ENCODE measurements around the gene ETFA. TPM values are rescaled to one million over a fixed set of nuclear protein-coding genes. Genes with fewer than 3 reads are reported as not detected.
"Not testable (repeated sequence)": the region's sequence is repeated elsewhere in the genome, so short reads cannot be mapped to it uniquely, and the experiment has no call there.

The ETFA gene
- total RNA-seq, 3 donors from 2014 or later, result 172 to 286 (median 213) TPM

DNA sequence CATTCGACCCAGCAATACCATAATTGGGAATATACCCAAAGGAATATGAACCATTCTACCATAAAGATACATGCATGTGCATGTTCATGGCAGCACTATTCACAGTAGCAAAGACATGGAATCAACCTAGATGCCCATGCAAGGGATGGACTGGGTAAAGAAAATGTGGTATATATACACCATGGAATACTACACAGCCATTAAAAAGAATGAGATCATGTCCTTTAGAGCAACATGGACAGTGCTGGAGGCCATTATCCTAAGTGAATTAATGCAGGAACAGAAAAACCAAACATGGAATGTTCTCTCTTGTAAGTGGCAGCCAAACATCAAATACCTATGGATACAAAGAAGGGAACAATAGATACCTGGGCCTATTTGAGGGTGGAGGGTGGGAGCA lies 7.4 kb downstream of the ETFA start:
- Histone ChIP-seq H3K9me3 (no peaks in the 10 kb centered on the region), H3K36me3 (ENCODE audit: low read depth) (no peaks in the 10 kb centered on the region), H3K4me1 (ENCODE audit: low read depth) (no peaks in the 10 kb centered on the region), H3K4me3 (no peak overlapping the region)
- ATAC-seq (no peak), DNase-seq (no peak)
- TF ChIP-seq, protein P1, sequence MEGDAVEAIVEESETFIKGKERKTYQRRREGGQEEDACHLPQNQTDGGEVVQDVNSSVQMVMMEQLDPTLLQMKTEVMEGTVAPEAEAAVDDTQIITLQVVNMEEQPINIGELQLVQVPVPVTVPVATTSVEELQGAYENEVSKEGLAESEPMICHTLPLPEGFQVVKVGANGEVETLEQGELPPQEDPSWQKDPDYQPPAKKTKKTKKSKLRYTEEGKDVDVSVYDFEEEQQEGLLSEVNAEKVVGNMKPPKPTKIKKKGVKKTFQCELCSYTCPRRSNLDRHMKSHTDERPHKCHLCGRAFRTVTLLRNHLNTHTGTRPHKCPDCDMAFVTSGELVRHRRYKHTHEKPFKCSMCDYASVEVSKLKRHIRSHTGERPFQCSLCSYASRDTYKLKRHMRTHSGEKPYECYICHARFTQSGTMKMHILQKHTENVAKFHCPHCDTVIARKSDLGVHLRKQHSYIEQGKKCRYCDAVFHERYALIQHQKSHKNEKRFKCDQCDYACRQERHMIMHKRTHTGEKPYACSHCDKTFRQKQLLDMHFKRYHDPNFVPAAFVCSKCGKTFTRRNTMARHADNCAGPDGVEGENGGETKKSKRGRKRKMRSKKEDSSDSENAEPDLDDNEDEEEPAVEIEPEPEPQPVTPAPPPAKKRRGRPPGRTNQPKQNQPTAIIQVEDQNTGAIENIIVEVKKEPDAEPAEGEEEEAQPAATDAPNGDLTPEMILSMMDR (IDR thresholded peaks at IDR 0.05), result no peak
- intact Hi-C loops (cut with DNase I, micrococcal nuclease), result no loop called here

DNA sequence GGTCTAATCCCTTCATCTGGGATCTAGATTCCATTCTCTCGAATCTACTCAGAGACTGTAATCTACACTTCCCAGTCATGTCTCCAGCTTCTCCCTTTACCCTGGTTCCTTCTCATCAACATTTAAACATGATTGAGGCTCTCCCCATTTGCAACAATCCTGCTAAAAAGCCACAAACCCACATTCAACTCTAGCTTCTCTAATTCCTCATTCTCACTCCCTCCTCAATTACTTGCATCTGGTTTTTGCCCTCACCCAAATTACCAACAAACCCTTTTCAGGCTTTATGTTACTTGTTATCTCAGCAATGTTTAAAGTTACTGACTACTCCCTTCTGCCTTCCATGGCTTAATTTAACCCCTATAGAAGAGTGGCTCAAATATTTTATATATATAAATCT lies 11.5 kb downstream of the ETFA start:
- TF ChIP-seq, protein P1 (IDR thresholded peaks at IDR 0.05), result no peak
- no peaks in the 10 kb centered on the region for H3K36me3 ChIP-seq (ENCODE audit: low read depth)
- no peaks in the 10 kb centered on the region for H3K9me3 ChIP-seq
- H3K4me1 ChIP-seq (ENCODE audit: low read depth), result no peaks in the 10 kb centered on the region
- no peak for ATAC-seq
- DNase-seq, result no peak
- intact Hi-C loops (cut with DNase I, micrococcal nuclease), result no loop called here
- no peak overlapping the region for H3K4me3 ChIP-seq

- intact Hi-C loops (cut with DNase I, micrococcal nuclease), result no loop called here
- ATAC-seq, result peak; percentile 93
Observed at GRCh38 chr15:76298986-76299385, 12.3 kb downstream of the ETFA start.

GRCh38 chr15:76297951-76298350 lies 13.3 kb downstream of the ETFA start:
- H3K4me3 ChIP-seq; H3K4me1 ChIP-seq (ENCODE audit: low read depth); ATAC-seq; DNase-seq; H3K36me3 ChIP-seq (ENCODE audit: low read depth); H3K9me3 ChIP-seq; intact Hi-C loops (cut with DNase I, micrococcal nuclease): not testable (repeated sequence)

More at GRCh38 chr15:76298986-76299385, 12.3 kb downstream of the ETFA start:
- no peaks in the 10 kb centered on the region for H3K36me3 ChIP-seq (ENCODE audit: low read depth)
- no peak overlapping the region for H3K4me3 ChIP-seq
- TF ChIP-seq, protein P1 (IDR thresholded peaks at IDR 0.05), result no peak
- DNase-seq, result no peak
- H3K4me1 ChIP-seq (ENCODE audit: low read depth), result no peaks in the 10 kb centered on the region
- no peaks in the 10 kb centered on the region for H3K9me3 ChIP-seq

DNA sequence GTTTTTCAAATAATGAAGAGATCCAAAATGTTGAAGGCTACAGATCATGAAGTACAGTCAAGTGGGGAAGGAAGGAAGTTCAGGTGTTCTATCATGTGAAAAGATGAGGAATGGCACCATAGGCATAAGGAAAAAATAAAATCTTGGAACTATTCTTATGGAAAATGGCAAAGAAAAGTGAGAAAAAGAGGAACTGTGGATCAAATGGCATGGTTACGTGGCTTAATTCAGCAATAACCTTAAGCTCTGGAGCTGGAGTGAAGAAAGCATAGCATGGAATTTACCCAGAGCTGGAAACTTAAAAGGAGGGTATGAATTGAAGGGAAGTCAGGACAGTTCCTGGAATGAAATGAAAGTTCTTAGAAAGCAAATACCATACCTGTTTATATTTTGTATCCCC lies 14.4 kb downstream of the ETFA start:
- TF ChIP-seq, protein P1 (IDR thresholded peaks at IDR 0.05), result no peak
- no peak for ATAC-seq
- DNase-seq, result no peak

DNA sequence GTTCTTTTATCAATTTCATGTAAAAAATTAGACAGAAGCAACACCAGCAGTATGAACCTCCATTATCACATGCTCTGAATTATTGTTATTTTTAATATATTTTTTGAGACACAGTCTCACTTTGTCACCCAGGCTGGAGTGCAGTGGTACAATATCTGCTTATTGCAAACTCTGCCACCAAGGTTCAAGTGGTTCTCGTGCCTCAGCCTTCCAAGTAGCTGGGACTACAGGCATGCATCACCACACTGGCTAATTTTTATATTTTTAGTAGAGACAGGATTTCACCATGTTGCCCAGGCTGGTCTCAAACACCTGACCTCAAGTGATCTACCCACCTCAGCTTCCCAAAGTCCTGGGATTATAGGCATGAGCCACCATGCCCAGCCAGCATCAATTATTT lies 16.8 kb downstream of the ETFA start:
- ATAC-seq; DNase-seq; intact Hi-C loops (cut with DNase I, micrococcal nuclease): not testable (repeated sequence)

More for the DNA sequence above, 14.4 kb downstream of the ETFA start:
- Histone ChIP-seq H3K4me3 (no peak overlapping the region), H3K36me3 (ENCODE audit: low read depth) (no peaks in the 10 kb centered on the region), H3K4me1 (ENCODE audit: low read depth) (no peaks in the 10 kb centered on the region), H3K9me3 (no peaks in the 10 kb centered on the region)
- intact Hi-C loops (cut with DNase I, micrococcal nuclease), result no loop called here

GRCh38 chr15:76293361-76293760 lies 17.9 kb downstream of the ETFA start:
- H3K4me1 ChIP-seq (ENCODE audit: low read depth), result no peaks in the 10 kb centered on the region
- TF ChIP-seq, protein P1 (IDR thresholded peaks at IDR 0.05), result no peak
- intact Hi-C loops (cut with DNase I, micrococcal nuclease), result no loop called here
- ATAC-seq (no peak), DNase-seq (no peak)
- no peaks in the 10 kb centered on the region for H3K9me3 ChIP-seq
- H3K36me3 ChIP-seq (ENCODE audit: low read depth), result no peaks in the 10 kb centered on the region
- no peak overlapping the region for H3K4me3 ChIP-seq

More for the DNA sequence above, 16.8 kb downstream of the ETFA start:
- not testable (repeated sequence) for H3K4me1 ChIP-seq (ENCODE audit: low read depth); H3K9me3 ChIP-seq; H3K4me3 ChIP-seq; H3K36me3 ChIP-seq (ENCODE audit: low read depth)

All from mucosa of descending colon (tissue), 3 donors.